Measurements from ENCODE around the gene TPM2. TPM values are rescaled to one million over a fixed set of nuclear protein-coding genes. Genes with fewer than 3 reads are reported as not detected.

The TPM2 gene
- total RNA-seq, 1 donor from 2014 or later: 174 TPM

DNA sequence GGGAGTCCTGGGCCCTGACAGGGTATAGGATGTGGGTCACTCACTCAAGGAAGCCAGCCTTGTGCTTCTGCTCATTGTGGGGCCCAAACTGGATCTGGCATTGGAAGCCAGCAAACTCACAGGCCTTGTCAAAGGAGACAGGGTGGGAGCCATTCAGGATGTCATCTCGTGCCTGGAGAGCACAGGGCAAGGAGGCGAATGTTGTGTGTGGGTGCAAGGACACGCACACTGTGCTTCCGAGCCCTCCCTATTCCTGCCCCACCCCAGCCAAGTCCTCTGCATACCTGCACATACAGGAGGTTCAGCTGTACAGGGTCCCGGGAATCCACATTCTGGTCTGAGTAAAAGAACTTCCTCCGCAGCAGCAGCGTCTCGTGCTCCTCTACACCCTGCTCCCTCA, 34.2 kb upstream of the TPM2 start:
- Mint-ChIP-seq H3K9me3 (no peaks in the 10 kb centered on the region), H3K4me3 (no peak overlapping the region), H3K27me3 (ENCODE audit: insufficient read depth, low read depth) (peaks cover 2% of the 10 kb centered on the region), H3K4me1 (peaks cover 3% of the 10 kb centered on the region), H3K27ac (no peak overlapping the region), H3K36me3 (peaks cover 33% of the 10 kb centered on the region)
- H2AFZ ChIP-seq (replicated peaks): no peak overlapping the region
- TF ChIP-seq EZH2phosphoT487 (IDR thresholded peaks at IDR 0.05): no peak
- TF ChIP-seq, protein P1, sequence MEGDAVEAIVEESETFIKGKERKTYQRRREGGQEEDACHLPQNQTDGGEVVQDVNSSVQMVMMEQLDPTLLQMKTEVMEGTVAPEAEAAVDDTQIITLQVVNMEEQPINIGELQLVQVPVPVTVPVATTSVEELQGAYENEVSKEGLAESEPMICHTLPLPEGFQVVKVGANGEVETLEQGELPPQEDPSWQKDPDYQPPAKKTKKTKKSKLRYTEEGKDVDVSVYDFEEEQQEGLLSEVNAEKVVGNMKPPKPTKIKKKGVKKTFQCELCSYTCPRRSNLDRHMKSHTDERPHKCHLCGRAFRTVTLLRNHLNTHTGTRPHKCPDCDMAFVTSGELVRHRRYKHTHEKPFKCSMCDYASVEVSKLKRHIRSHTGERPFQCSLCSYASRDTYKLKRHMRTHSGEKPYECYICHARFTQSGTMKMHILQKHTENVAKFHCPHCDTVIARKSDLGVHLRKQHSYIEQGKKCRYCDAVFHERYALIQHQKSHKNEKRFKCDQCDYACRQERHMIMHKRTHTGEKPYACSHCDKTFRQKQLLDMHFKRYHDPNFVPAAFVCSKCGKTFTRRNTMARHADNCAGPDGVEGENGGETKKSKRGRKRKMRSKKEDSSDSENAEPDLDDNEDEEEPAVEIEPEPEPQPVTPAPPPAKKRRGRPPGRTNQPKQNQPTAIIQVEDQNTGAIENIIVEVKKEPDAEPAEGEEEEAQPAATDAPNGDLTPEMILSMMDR (IDR thresholded peaks at IDR 0.05): no peak
- TF ChIP-seq EZH2 (IDR thresholded peaks at IDR 0.05): no peak
- H3K4me1 ChIP-seq: peaks cover 26% of the 10 kb centered on the region
- H3K4me2 ChIP-seq: no peak overlapping the region
- H3K27ac ChIP-seq: no peak overlapping the region
- H3K36me3 ChIP-seq: no peaks in the 10 kb centered on the region
- H3K27me3 ChIP-seq: no peaks in the 10 kb centered on the region
- H4K20me1 ChIP-seq (ENCODE audit: low read depth): no peaks in the 10 kb centered on the region
- H3K79me2 ChIP-seq (ENCODE audit: low read depth): peaks cover 34% of the 10 kb centered on the region
- no peaks in the 10 kb centered on the region for H3K9me3 ChIP-seq (ENCODE audit: low read depth)
- peaks cover 10% of the 10 kb centered on the region for H3F3A ChIP-seq (ENCODE audit: low read depth)
- H3K4me3 ChIP-seq: no peak overlapping the region
- H3K9ac ChIP-seq: no peak overlapping the region
- no peak for DNase-seq (ENCODE audit: low spot score)

GRCh38 chr9:35723426-35723825, 33.7 kb upstream of the TPM2 start:
- no peak for TF ChIP-seq EZH2phosphoT487 (IDR thresholded peaks at IDR 0.05)

DNA sequence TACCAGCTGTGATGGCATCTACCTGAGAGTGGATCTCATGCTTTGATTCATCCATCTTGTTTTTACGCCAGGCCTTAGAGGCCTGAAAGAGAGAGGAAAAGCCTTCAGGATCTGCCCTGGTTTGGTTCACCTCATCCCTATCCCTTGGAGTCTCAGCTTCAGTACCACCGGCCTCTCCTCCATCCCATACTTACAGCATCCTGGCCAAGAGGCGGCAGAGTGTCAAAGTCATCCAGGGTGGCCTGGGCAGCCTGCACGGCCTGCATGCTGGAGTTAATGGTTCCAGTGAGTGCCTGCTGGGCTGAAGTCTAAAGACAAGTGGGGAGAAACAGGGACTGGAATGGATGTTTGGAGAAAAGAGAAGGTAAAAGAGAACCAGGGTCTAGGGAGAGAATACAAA, 29.8 kb upstream of the TPM2 start:
- Histone ChIP-seq H3K36me3 (no peaks in the 10 kb centered on the region), H3K79me2 (ENCODE audit: low read depth) (no peaks in the 10 kb centered on the region), H2AFZ (replicated peaks) (no peak overlapping the region), H3K4me1 (no peaks in the 10 kb centered on the region), H3K27me3 (no peaks in the 10 kb centered on the region), H3K4me3 (no peak overlapping the region), H4K20me1 (ENCODE audit: low read depth) (no peaks in the 10 kb centered on the region), H3K4me2 (no peak overlapping the region), H3F3A (ENCODE audit: low read depth) (no peaks in the 10 kb centered on the region), H3K27ac (no peak overlapping the region), H3K9me3 (ENCODE audit: low read depth) (no peaks in the 10 kb centered on the region), H3K9ac (no peak overlapping the region)
- Mint-ChIP-seq H3K4me3 (no peak overlapping the region), H3K9me3 (no peaks in the 10 kb centered on the region), H3K27me3 (ENCODE audit: insufficient read depth, low read depth) (peaks cover 7% of the 10 kb centered on the region), H3K4me1 (no peaks in the 10 kb centered on the region), H3K27ac (no peak overlapping the region), H3K36me3 (peaks cover 51% of the 10 kb centered on the region)
- TF ChIP-seq EZH2phosphoT487 (IDR thresholded peaks at IDR 0.05) (no peak), EZH2 (IDR thresholded peaks at IDR 0.05) (no peak)
- TF ChIP-seq, protein P1 (IDR thresholded peaks at IDR 0.05): no peak
- DNase-seq (ENCODE audit: low spot score): no peak

More at GRCh38 chr9:35723426-35723825, 33.7 kb upstream of the TPM2 start:
- Histone ChIP-seq H2AFZ (replicated peaks) (no peak overlapping the region), H3K27ac (no peak overlapping the region), H4K20me1 (ENCODE audit: low read depth) (no peaks in the 10 kb centered on the region), H3K27me3 (no peaks in the 10 kb centered on the region), H3K79me2 (ENCODE audit: low read depth) (peaks cover 29% of the 10 kb centered on the region), H3K4me2 (no peak overlapping the region), H3K4me1 (peaks cover 21% of the 10 kb centered on the region), H3K9me3 (ENCODE audit: low read depth) (no peaks in the 10 kb centered on the region), H3F3A (ENCODE audit: low read depth) (peaks cover 5% of the 10 kb centered on the region), H3K9ac (no peak overlapping the region), H3K36me3 (no peaks in the 10 kb centered on the region), H3K4me3 (no peak overlapping the region)
- Mint-ChIP-seq H3K4me1 (peaks cover 3% of the 10 kb centered on the region), H3K36me3 (peaks cover 33% of the 10 kb centered on the region), H3K9me3 (no peaks in the 10 kb centered on the region), H3K4me3 (no peak overlapping the region), H3K27me3 (ENCODE audit: insufficient read depth, low read depth) (peaks cover 3% of the 10 kb centered on the region), H3K27ac (no peak overlapping the region)
- DNase-seq (ENCODE audit: low spot score): no peak

DNA sequence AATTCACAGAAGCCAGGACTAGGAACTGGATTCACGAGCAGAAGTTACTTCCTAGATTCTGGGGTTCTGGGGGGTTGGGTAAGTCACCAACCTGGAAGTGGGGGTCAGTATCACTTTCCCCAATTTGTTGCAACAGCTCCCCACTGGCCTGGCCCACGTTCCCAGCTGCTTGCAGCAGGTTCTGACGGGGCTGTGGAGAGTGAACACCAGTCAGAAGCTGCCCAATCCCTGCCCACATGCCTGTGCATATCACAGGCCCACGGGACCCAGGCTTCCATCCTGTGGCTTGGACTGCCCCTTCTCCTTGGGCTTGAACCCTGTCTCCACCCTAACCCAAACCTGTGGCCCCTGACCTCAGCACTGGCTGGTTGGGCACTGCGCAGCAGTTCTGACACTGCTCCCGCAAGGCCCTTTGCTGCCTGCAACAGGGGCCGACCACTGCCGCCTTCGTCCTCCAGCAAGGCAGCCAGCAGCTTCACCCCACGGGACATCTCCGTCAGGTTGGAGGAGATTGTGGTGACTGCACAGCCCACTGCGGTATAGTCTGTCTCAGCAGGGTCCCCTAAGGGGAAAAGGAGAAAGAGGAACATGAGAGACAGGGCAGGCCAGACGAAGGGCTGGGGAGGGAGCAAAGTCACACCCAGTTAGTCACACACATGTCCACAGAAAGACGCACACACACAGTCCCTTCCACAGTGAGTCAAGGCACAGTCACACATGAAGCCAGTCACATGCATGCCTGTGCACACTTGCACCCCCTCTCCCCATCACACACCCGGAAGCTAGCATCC, 29.2 kb upstream of the TPM2 start:
- H3K36me3 ChIP-seq: no peaks in the 10 kb centered on the region
- no peaks in the 10 kb centered on the region for H3K27me3 ChIP-seq
- Mint-ChIP-seq H3K27me3 (ENCODE audit: insufficient read depth, low read depth) (peaks cover 6% of the 10 kb centered on the region), H3K9me3 (no peaks in the 10 kb centered on the region), H3K4me1 (no peaks in the 10 kb centered on the region), H3K4me3 (no peak overlapping the region), H3K27ac (no peak overlapping the region), H3K36me3 (peaks cover 51% of the 10 kb centered on the region)
- H3K4me2 ChIP-seq: no peak overlapping the region
- H4K20me1 ChIP-seq (ENCODE audit: low read depth): no peaks in the 10 kb centered on the region
- DNase-seq (ENCODE audit: low spot score): no peak
- H3K9ac ChIP-seq: no peak overlapping the region
- H3F3A ChIP-seq (ENCODE audit: low read depth): no peaks in the 10 kb centered on the region
- no peaks in the 10 kb centered on the region for H3K9me3 ChIP-seq (ENCODE audit: low read depth)
- H3K4me1 ChIP-seq: no peaks in the 10 kb centered on the region
- H2AFZ ChIP-seq (replicated peaks): no peak overlapping the region
- no peak overlapping the region for H3K27ac ChIP-seq
- H3K79me2 ChIP-seq (ENCODE audit: low read depth): no peaks in the 10 kb centered on the region
- no peak overlapping the region for H3K4me3 ChIP-seq
- TF ChIP-seq EZH2 (IDR thresholded peaks at IDR 0.05) (no peak), EZH2phosphoT487 (IDR thresholded peaks at IDR 0.05) (no peak)
- TF ChIP-seq, protein P1 (IDR thresholded peaks at IDR 0.05): no peak

Data from neural progenitor cell (in vitro differentiated cells).